H9 (cell line): ENCODE data around the gene CORO2B. TPM values are rescaled to one million over a fixed set of nuclear protein-coding genes. Genes with fewer than 3 reads are reported as not detected.

Experiments
- DNase-seq: peaks from one replicate; pipeline ENCODE4 v3.0.0-alpha.2; 2017
- H2AFZ ChIP-seq: one replicate; pipeline ENCODE4 v1.6.1; 2013; ENCODE audit warnings: mild to moderate bottlenecking, low read length, control low read depth, moderate library complexity
- H2AK5ac ChIP-seq: 2 replicates; pipeline ENCODE4 v1.6.1; 2013; ENCODE audit warnings: low read length, control low read depth, mixed read lengths; ENCODE audit not compliant: insufficient read length
- H2BK120ac ChIP-seq: one replicate; pipeline ENCODE4 v1.6.1; 2013; ENCODE audit warnings: low read depth, mild to moderate bottlenecking, low read length, control low read depth, inconsistent platforms; ENCODE audit not compliant: poor library complexity, severe bottlenecking
- H2BK12ac ChIP-seq: 2 replicates; pipeline ENCODE4 v1.6.1; 2013; ENCODE audit warnings: low read length, control low read depth, mixed read lengths, low read depth; ENCODE audit not compliant: insufficient read length
- H2BK15ac ChIP-seq: 2 replicates; pipeline ENCODE4 v1.6.1; 2013; ENCODE audit warnings: low read depth, low read length, control low read depth
- H2BK20ac ChIP-seq: one replicate; pipeline ENCODE4 v1.6.1; 2013; ENCODE audit warnings: low read depth, mild to moderate bottlenecking, low read length, control low read depth, inconsistent platforms; ENCODE audit not compliant: poor library complexity, severe bottlenecking
- H2BK5ac ChIP-seq: 2 replicates; pipeline ENCODE4 v1.6.1; 2013; ENCODE audit warnings: low read length, control low read depth, mixed read lengths; ENCODE audit not compliant: insufficient read length
- H3K14ac ChIP-seq: 2 replicates; pipeline ENCODE4 v1.6.1; 2013; ENCODE audit warnings: low read length, control low read depth; ENCODE audit not compliant: insufficient read depth
- H3K18ac ChIP-seq: 2 replicates; pipeline ENCODE4 v1.6.1; 2013; ENCODE audit warnings: low read depth, mild to moderate bottlenecking, mixed read lengths, low read length, control low read depth; ENCODE audit not compliant: insufficient read length
- H3K23ac ChIP-seq: 2 replicates; pipeline ENCODE4 v1.6.1; 2013; ENCODE audit warnings: low read length, control low read depth, mixed read lengths, low read depth; ENCODE audit not compliant: insufficient read length
- H3K23me2 ChIP-seq: 2 replicates; pipeline ENCODE4 v1.6.1; 2013; ENCODE audit warnings: low read depth, mild to moderate bottlenecking, mixed read lengths, low read length, control low read depth; ENCODE audit not compliant: insufficient read length, poor library complexity, severe bottlenecking
- H3K27ac ChIP-seq: 2 replicates; pipeline ENCODE4 v1.5.1; 2013; ENCODE audit warnings: low read length, control low read depth, mixed read lengths, low read depth; ENCODE audit not compliant: insufficient read length
- H3K27me3 ChIP-seq: 2 replicates; pipeline ENCODE4 v1.6.1; 2013; ENCODE audit warnings: low read length, control low read depth, inconsistent platforms; ENCODE audit not compliant: insufficient read depth
- H3K4ac ChIP-seq: 2 replicates; pipeline ENCODE4 v1.6.1; 2013; ENCODE audit warnings: low read depth, mild to moderate bottlenecking, control low read depth, inconsistent platforms, low read length, moderate library complexity
- H3K4me1 ChIP-seq: 2 replicates; pipeline ENCODE4 v1.6.1; 2013; ENCODE audit warnings: low read length, control low read depth, inconsistent platforms; ENCODE audit not compliant: insufficient read depth
- H3K4me2 ChIP-seq: 2 replicates; pipeline ENCODE4 v1.6.1; 2013; ENCODE audit warnings: low read length, control low read depth, mixed read lengths; ENCODE audit not compliant: insufficient read length, insufficient read depth
- H3K56ac ChIP-seq: 2 replicates; pipeline ENCODE4 v1.6.1; 2013; ENCODE audit warnings: low read depth, mild to moderate bottlenecking, mixed read lengths, low read length, control low read depth; ENCODE audit not compliant: insufficient read length
- H3K79me1 ChIP-seq: 2 replicates; pipeline ENCODE4 v1.6.1; 2013; ENCODE audit warnings: low read depth, mild to moderate bottlenecking, moderate library complexity, low read length, control low read depth, inconsistent platforms; ENCODE audit not compliant: insufficient read depth, poor library complexity, severe bottlenecking
- H3K79me2 ChIP-seq: 2 replicates; pipeline ENCODE4 v1.6.1; 2013; ENCODE audit warnings: low read length, control low read depth, inconsistent platforms; ENCODE audit not compliant: insufficient read depth
- H3K9ac ChIP-seq: 2 replicates; pipeline ENCODE4 v1.6.1; 2013; ENCODE audit warnings: low read length, control low read depth, mixed read lengths; ENCODE audit not compliant: insufficient read length; ENCODE audit errors: extremely low read depth
- H3K9me3 ChIP-seq: one replicate; pipeline ENCODE4 v1.6.1; 2013; ENCODE audit warnings: low read depth, low read length, inconsistent platforms; ENCODE audit not compliant: control insufficient read depth
- H3T11ph ChIP-seq: one replicate; pipeline ENCODE4 v1.6.1; 2013; ENCODE audit warnings: mild to moderate bottlenecking, low read length, control low read depth, inconsistent platforms
- H4K20me1 ChIP-seq: one replicate; pipeline ENCODE4 v1.6.1; 2013; ENCODE audit not compliant: control insufficient read depth, insufficient read length, insufficient read depth
- H4K5ac ChIP-seq: 2 replicates; pipeline ENCODE4 v1.6.1; 2013; ENCODE audit warnings: low read depth, mild to moderate bottlenecking, mixed read lengths, low read length, control low read depth; ENCODE audit not compliant: insufficient read length
- H4K8ac ChIP-seq: replicated peaks from 2 replicates; pipeline ENCODE4 v1.6.1; 2013; ENCODE audit warnings: low read length, control low read depth, mixed read lengths, low read depth; ENCODE audit not compliant: insufficient read length
- H4K91ac ChIP-seq: 2 replicates; pipeline ENCODE4 v1.6.1; 2013; ENCODE audit warnings: low read depth, mild to moderate bottlenecking, moderate library complexity, mixed read lengths, low read length, control low read depth; ENCODE audit not compliant: insufficient read length
- H3K27ac Mint-ChIP-seq, 3 experiments: 2 replicates in 2 of 3; 3 replicates in 1 of 3; pipeline ENCODE4 v1.8.0; 2020 to 2021; ENCODE audit warnings: mixed read lengths in 3 of 3, mild to moderate bottlenecking in 1 of 3, moderate library complexity in 1 of 3
- H3K27me3 Mint-ChIP-seq: 2 replicates; pipeline ENCODE4 v1.8.0; 2021; ENCODE audit warnings: low read depth, mild to moderate bottlenecking, moderate library complexity, mixed read lengths
- H3K36me3 Mint-ChIP-seq, 3 experiments: 2 replicates in 2 of 3; 3 replicates in 1 of 3; pipeline ENCODE4 v1.8.0; 2020 to 2021; ENCODE audit warnings: low read depth in 3 of 3, mixed read lengths in 3 of 3; ENCODE audit not compliant: insufficient read depth in 1 of 3
- H3K4me1 Mint-ChIP-seq, 2 experiments: 2 replicates each; pipeline ENCODE4 v1.8.0; 2020; ENCODE audit warnings: mixed read lengths in 2 of 2
- H3K4me3 Mint-ChIP-seq, 2 experiments: 2 replicates in 1 of 2; 3 replicates in 1 of 2; pipeline ENCODE4 v1.8.0; 2020 to 2021; ENCODE audit warnings: mild to moderate bottlenecking in 2 of 2, mixed read lengths in 2 of 2, moderate library complexity in 1 of 2
- H3K9me3 Mint-ChIP-seq, 2 experiments: 2 replicates in 1 of 2; 3 replicates in 1 of 2; pipeline ENCODE4 v1.8.0; 2020; ENCODE audit warnings: mild to moderate bottlenecking in 2 of 2, mixed read lengths in 2 of 2, moderate library complexity in 1 of 2
- WGBS: extraction: QIAGEN DNeasy Blood & Tissue Kit; methylation state at CpG from one replicate; pipeline ENCODE4 v1.1.7; 2013; ENCODE audit warnings: missing lambda C conversion rate, low lambda C conversion rate, mixed read lengths; ENCODE audit not compliant: insufficient read length; ENCODE audit errors: extremely low coverage; 5-methylcytosine and 5-hydroxymethylcytosine counted together
- total RNA-seq: library from RNA; stranded (reverse); gene quantifications from 2 replicates; pipeline ENCODE4 v1.2.1, GENCODE V29; 2021
- TF ChIP-seq, protein P1 (sequence below): fragments of 200-600 bp; sonication (generic); conservative IDR thresholded peaks from 3 replicates; pipeline ENCODE4 v1.8.0; 2021; ENCODE audit warnings: antibody characterized with exemption, mild to moderate bottlenecking

Gene CORO2B
- total RNA-seq, 1 experiment from 2014 or later = 3.1 TPM

DNA sequence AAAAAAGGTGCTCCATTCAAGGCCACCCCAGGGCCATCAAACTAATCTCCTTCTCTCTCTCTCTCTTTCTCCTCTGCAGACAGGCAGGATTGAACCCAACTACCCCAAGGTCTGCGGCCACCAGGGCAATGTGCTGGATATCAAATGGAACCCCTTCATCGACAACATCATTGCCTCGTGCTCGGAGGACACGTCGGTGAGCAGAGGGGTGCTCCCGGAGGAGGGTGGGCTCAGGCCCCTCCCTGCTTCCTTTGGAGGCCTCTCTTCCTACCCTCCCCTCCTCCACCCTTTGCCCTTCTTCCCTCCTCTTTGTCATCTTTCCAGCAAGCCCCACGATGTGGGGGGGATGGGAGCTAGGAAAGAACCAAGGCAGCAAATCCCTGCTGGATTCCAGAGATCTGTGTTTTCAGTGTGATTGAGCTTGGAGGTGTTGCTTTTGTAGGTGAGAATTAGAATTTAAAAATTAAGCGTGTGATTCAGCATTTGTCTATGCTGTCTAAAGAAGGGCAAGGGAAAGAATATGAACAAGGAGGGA, 116.3 kb downstream of the CORO2B start:
- peaks cover 0 to 8% (median 1%) of the 10 kb centered on the region in 3 experiments; a peak in 4 of 7 replicates for H3K36me3 Mint-ChIP-seq
- no peak overlapping the region for H3K14ac ChIP-seq
- H2AK5ac ChIP-seq = no peak overlapping the region
- no peak overlapping the region for H4K5ac ChIP-seq
- no peaks in the 10 kb centered on the region for H3K79me1 ChIP-seq
- H3T11ph ChIP-seq = no peak overlapping the region
- no peaks in the 10 kb centered on the region for H3K23me2 ChIP-seq
- H3K56ac ChIP-seq = no peak overlapping the region
- H2BK12ac ChIP-seq = no peak overlapping the region
- no peak for DNase-seq
- H3K27me3 Mint-ChIP-seq = peaks cover 6% of the 10 kb centered on the region
- no peak overlapping the region; a peak in 1 of 5 replicates for H3K4me3 Mint-ChIP-seq
- no peak overlapping the region for H3K9ac ChIP-seq
- no peaks in the 10 kb centered on the region; a peak in 2 of 5 replicates for H3K9me3 Mint-ChIP-seq
- H3K4me2 ChIP-seq = no peak overlapping the region
- H3K27ac Mint-ChIP-seq = peak overlapping the region in 1 of 3 experiments; percentile 31; a peak in 1 of 7 replicates
- no CpG with 5 or more reads among the region's 9 CpGs for WGBS
- no peak overlapping the region for H2BK15ac ChIP-seq
- no peak overlapping the region for H4K91ac ChIP-seq
- H2BK120ac ChIP-seq = no peak overlapping the region
- no peaks in the 10 kb centered on the region for H3K9me3 ChIP-seq
- H4K8ac ChIP-seq = no peak overlapping the region
- no peak overlapping the region for H2BK20ac ChIP-seq
- H3K27ac ChIP-seq = no peak overlapping the region
- peaks cover 5% of the 10 kb centered on the region; the same call in 1 of the 2 replicates for H3K4me1 ChIP-seq
- no peak overlapping the region for H2BK5ac ChIP-seq
- H3K27me3 ChIP-seq = no peaks in the 10 kb centered on the region
- H4K20me1 ChIP-seq = no peaks in the 10 kb centered on the region
- H2AFZ ChIP-seq = peak overlapping the region; percentile 23
- peaks cover 22 to 35% of the 10 kb centered on the region in 2 experiments for H3K4me1 Mint-ChIP-seq
- TF ChIP-seq, protein P1, sequence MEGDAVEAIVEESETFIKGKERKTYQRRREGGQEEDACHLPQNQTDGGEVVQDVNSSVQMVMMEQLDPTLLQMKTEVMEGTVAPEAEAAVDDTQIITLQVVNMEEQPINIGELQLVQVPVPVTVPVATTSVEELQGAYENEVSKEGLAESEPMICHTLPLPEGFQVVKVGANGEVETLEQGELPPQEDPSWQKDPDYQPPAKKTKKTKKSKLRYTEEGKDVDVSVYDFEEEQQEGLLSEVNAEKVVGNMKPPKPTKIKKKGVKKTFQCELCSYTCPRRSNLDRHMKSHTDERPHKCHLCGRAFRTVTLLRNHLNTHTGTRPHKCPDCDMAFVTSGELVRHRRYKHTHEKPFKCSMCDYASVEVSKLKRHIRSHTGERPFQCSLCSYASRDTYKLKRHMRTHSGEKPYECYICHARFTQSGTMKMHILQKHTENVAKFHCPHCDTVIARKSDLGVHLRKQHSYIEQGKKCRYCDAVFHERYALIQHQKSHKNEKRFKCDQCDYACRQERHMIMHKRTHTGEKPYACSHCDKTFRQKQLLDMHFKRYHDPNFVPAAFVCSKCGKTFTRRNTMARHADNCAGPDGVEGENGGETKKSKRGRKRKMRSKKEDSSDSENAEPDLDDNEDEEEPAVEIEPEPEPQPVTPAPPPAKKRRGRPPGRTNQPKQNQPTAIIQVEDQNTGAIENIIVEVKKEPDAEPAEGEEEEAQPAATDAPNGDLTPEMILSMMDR = no peak
- no peak overlapping the region for H3K23ac ChIP-seq
- no peak overlapping the region for H3K18ac ChIP-seq
- no peak overlapping the region for H3K4ac ChIP-seq
- H3K79me2 ChIP-seq = no peaks in the 10 kb centered on the region
